Stimulated activated CD4-positive, alpha-beta T cell treated with anti-CD3 and anti-CD28 coated beads, Interleukin-15, amount 100 ng/mL, for 48 hours (primary cell): Measurements from ENCODE around the gene C12orf43.
A peak's percentile ranks its signal among the peaks of the same experiment; 100 is the strongest.

Experiments
- DNase-seq, 2 donors: peaks; one replicate each; pipeline ENCODE4 v3.0.0-alpha.2; 2020; ENCODE audit warnings: low read depth in 2 of 2

The C12orf43 gene

GRCh38 chr12:121030576-121031212 is 14.4 kb upstream of the C12orf43 start:
- DNase-seq = no peak

GRCh38 chr12:121026274-121027045 is 10.2 kb upstream of the C12orf43 start:
- no peak for DNase-seq

- no peak for DNase-seq
Observed at GRCh38 chr12:121025442-121026226, 9.3 kb upstream of the C12orf43 start.

- DNase-seq = no peak
Observed at GRCh38 chr12:121023799-121024198, 7.5 kb upstream of the C12orf43 start.

- DNase-seq = no peak
Observed at GRCh38 chr12:121022713-121023112, 6.4 kb upstream of the C12orf43 start.

- DNase-seq = no peak
Observed at GRCh38 chr12:121021754-121022153, 5.5 kb upstream of the C12orf43 start.

- no peak for DNase-seq
Observed at GRCh38 chr12:121018860-121019617, 2.8 kb upstream of the C12orf43 start.

- DNase-seq = no peak
Observed at GRCh38 chr12:121017966-121018491, 1.7 kb upstream of the C12orf43 start.

GRCh38 chr12:121013715-121014114 is 2.6 kb downstream of the C12orf43 start:
- DNase-seq = no peak

- DNase-seq = no peak
Observed at GRCh38 chr12:121011820-121012219, 4.5 kb downstream of the C12orf43 start.

- DNase-seq = no peak
Observed at GRCh38 chr12:121010860-121011259, 5.4 kb downstream of the C12orf43 start.

- no peak for DNase-seq
Observed at GRCh38 chr12:121009741-121010140, 6.5 kb downstream of the C12orf43 start.

- DNase-seq = no peak
Observed at GRCh38 chr12:121008347-121009098, 7.8 kb downstream of the C12orf43 start.

GRCh38 chr12:121005346-121005815 is 10.9 kb downstream of the C12orf43 start:
- DNase-seq = peak; percentile 28 to 38

- no peak for DNase-seq
Observed at GRCh38 chr12:121004253-121004815, 12.0 kb downstream of the C12orf43 start.

- no peak for DNase-seq
Observed at GRCh38 chr12:121003650-121004049, 12.6 kb downstream of the C12orf43 start.

- no peak for DNase-seq
Observed at GRCh38 chr12:121001841-121002483, 14.3 kb downstream of the C12orf43 start.

GRCh38 chr12:121001060-121001459 is 15.2 kb downstream of the C12orf43 start:
- DNase-seq = no peak

- no peak for DNase-seq
Observed at GRCh38 chr12:121000530-121000929, 15.8 kb downstream of the C12orf43 start.
